AG04450 (cell line): ENCODE results near the gene TOP2B. TPM values are rescaled to one million over a fixed set of nuclear protein-coding genes. Genes with fewer than 3 reads are reported as not detected.

Source experiments
- CTCF ChIA-PET: fragments of 300-600, 350-600 bp; formaldehyde crosslinking; extraction: SDS; loops from one replicate; lab custom pipeline; 2022; ENCODE audit warnings: antibody characterized with exemption, inconsistent platforms; lab: Charles Lee
- POLR2A ChIA-PET: fragments of 350-600 bp; formaldehyde crosslinking; extraction: SDS; loops from one replicate; lab custom pipeline; 2021; ENCODE audit warnings: antibody characterized with exemption, inconsistent platforms; lab: Yijun Ruan, JAX
- DNase-seq: peaks from one replicate; pipeline ENCODE4 v3.0.0-alpha.2; 2011; ENCODE audit warnings: low read depth, low spot score
- H3K27ac ChIP-seq: one replicate; pipeline ENCODE4 v1.5.1; 2012; ENCODE audit warnings: low read depth, low read length, control low read depth
- H3K27me3 ChIP-seq: one replicate; pipeline ENCODE4 v1.6.0; 2012; ENCODE audit warnings: low read length; ENCODE audit not compliant: control insufficient read depth, insufficient read depth
- H3K4me3 ChIP-seq: 2 replicates; pipeline ENCODE4 v1.5.1; 2011; ENCODE audit warnings: mild to moderate bottlenecking, low read depth, low read length, control low read depth
- H3K9me3 ChIP-seq: 2 replicates; pipeline ENCODE4 v1.5.1; 2012; ENCODE audit warnings: low read length; ENCODE audit not compliant: control insufficient read depth, insufficient read depth
- CTCF ChIP-seq: IDR thresholded peaks from 2 replicates; pipeline ENCODE4 v1.5.1; 2011; ENCODE audit warnings: low read depth, low read length, control low read depth, inconsistent platforms
- polyA plus RNA-seq: library from polyadenylated mRNA; depleted of rRNA; stranded (reverse); fragments of >200 nt; gene quantifications from 2 replicates; pipeline ENCODE4 v1.2.3, GENCODE V29; 2011

Gene TOP2B
- polyA plus RNA-seq, 1 experiment, result 95.9 TPM

- ChIA-PET CTCF (interaction anchor here (0.5 to 5.5 kb wide), 81 partner anchors 10 to 1595 kb away, joined by 3 to 76 read pairs (median 4); partner anchors contain the start of genes NGLY1, OXSM and RARB), POLR2A (no interaction called here)
- no peak overlapping the region for H3K4me3 ChIP-seq
- TF ChIP-seq CTCF, result peak; percentile 75
- no peaks in the 10 kb centered on the region for H3K9me3 ChIP-seq
- no peaks in the 10 kb centered on the region for H3K27me3 ChIP-seq
- DNase-seq, result peak; percentile 71
- no peak overlapping the region for H3K27ac ChIP-seq
Measured at GRCh38 chr3:25594007-25594502, 70.7 kb downstream of the TOP2B start.

- Histone ChIP-seq H3K9me3 (no peaks in the 10 kb centered on the region), H3K4me3 (no peak overlapping the region), H3K27ac (no peak overlapping the region), H3K27me3 (no peaks in the 10 kb centered on the region)
- ChIA-PET POLR2A (interaction anchor here (0.6 kb wide), 1 partner anchor 9 kb away, joined by 7 read pairs; no protein-coding TSS in a partner anchor), CTCF (interaction anchor here (0.8 to 5.5 kb wide), 48 partner anchors 11 to 1594 kb away, joined by 3 to 76 read pairs (median 5); partner anchors contain the start of gene RARB)
- TF ChIP-seq CTCF, result no peak
- no peak for DNase-seq
Measured at GRCh38 chr3:25593001-25593400, 71.7 kb downstream of the TOP2B start.

GRCh38 chr3:25592510-25592968 is 72.2 kb downstream of the TOP2B start:
- ChIA-PET CTCF (interaction anchor here (0.6 to 5.5 kb wide), 37 partner anchors 10 to 1594 kb away, joined by 3 to 76 read pairs (median 5); partner anchors contain the start of gene RARB), POLR2A (interaction anchor here (0.6 kb wide), 1 partner anchor 9 kb away, joined by 7 read pairs; no protein-coding TSS in a partner anchor)
- peak; percentile 38 for TF ChIP-seq CTCF
- Histone ChIP-seq H3K9me3 (no peaks in the 10 kb centered on the region), H3K4me3 (no peak overlapping the region), H3K27me3 (no peaks in the 10 kb centered on the region), H3K27ac (no peak overlapping the region)
- no peak for DNase-seq

- H3K27ac ChIP-seq, result no peak overlapping the region
- no peak overlapping the region for H3K4me3 ChIP-seq
- ChIA-PET POLR2A (no interaction called here), CTCF (no interaction called here)
- no peak for DNase-seq
- H3K27me3 ChIP-seq, result no peaks in the 10 kb centered on the region
- no peaks in the 10 kb centered on the region for H3K9me3 ChIP-seq
- no peak for TF ChIP-seq CTCF
Measured at GRCh38 chr3:25589783-25590258, 74.9 kb downstream of the TOP2B start.

GRCh38 chr3:25589104-25589782 is 75.5 kb downstream of the TOP2B start:
- Histone ChIP-seq H3K27ac (no peak overlapping the region), H3K27me3 (no peaks in the 10 kb centered on the region), H3K9me3 (no peaks in the 10 kb centered on the region), H3K4me3 (no peak overlapping the region)
- no peak for TF ChIP-seq CTCF
- no peak for DNase-seq
- ChIA-PET CTCF (no interaction called here), POLR2A (no interaction called here)
